KMS-11 (cell line): Measurements from ENCODE around the gene SULT1A3.
"Not testable (repeated sequence)": the region's sequence is repeated elsewhere in the genome, so short reads cannot be mapped to it uniquely, and the experiment has no call there.

ENCODE experiments used
- H2AFZ ChIP-seq: fragments of 200-600 bp; sonication (generic); 2 replicates; pipeline ENCODE4 v1.6.1; 2016; ENCODE audit warnings: antibody characterized with exemption, mixed run types, low read depth
- H3K27ac ChIP-seq: fragments of 200-600 bp; sonication (generic); 2 replicates; pipeline ENCODE4 v1.6.1; 2016; ENCODE audit warnings: mild to moderate bottlenecking, mixed run types
- H3K27me3 ChIP-seq: fragments of 200-600 bp; sonication (generic); 2 replicates; pipeline ENCODE4 v1.6.1; 2017; ENCODE audit warnings: mild to moderate bottlenecking, low read depth, mixed run types, moderate library complexity; ENCODE audit not compliant: insufficient read depth
- H3K36me3 ChIP-seq: fragments of 200-600 bp; sonication (generic); 2 replicates; pipeline ENCODE4 v1.6.1; 2017; ENCODE audit warnings: mild to moderate bottlenecking, mixed run types; ENCODE audit not compliant: insufficient read depth
- H3K4me1 ChIP-seq: fragments of 200-600 bp; sonication (generic); 2 replicates; pipeline ENCODE4 v1.6.1; 2016; ENCODE audit warnings: mild to moderate bottlenecking, low read depth, mixed run types; ENCODE audit not compliant: poor library complexity, severe bottlenecking
- H3K4me2 ChIP-seq: fragments of 200-600 bp; sonication (generic); 2 replicates; pipeline ENCODE4 v1.7.0; 2016; ENCODE audit warnings: mild to moderate bottlenecking, mixed run types
- H3K4me3 ChIP-seq: fragments of 200-600 bp; sonication (generic); IDR thresholded peaks from 2 replicates; pipeline ENCODE4 v1.6.1; 2017; ENCODE audit warnings: low read depth, low read length, mixed read lengths; ENCODE audit not compliant: insufficient read depth
- H3K79me2 ChIP-seq: fragments of 200-600 bp; sonication (generic); 2 replicates; pipeline ENCODE4 v1.6.1; 2016; ENCODE audit warnings: low read depth, mixed run types; ENCODE audit not compliant: insufficient read depth
- H3K9ac ChIP-seq: fragments of 200-600 bp; sonication (generic); 2 replicates; pipeline ENCODE4 v1.6.1; 2016; ENCODE audit warnings: mild to moderate bottlenecking, mixed run types
- H4K20me1 ChIP-seq: fragments of 200-600 bp; sonication (generic); 2 replicates; pipeline ENCODE4 v1.6.1; 2016; ENCODE audit warnings: mild to moderate bottlenecking, mixed run types; ENCODE audit not compliant: insufficient read depth
- CTCF ChIP-seq: fragments of 200-600 bp; sonication (generic); conservative IDR thresholded peaks from 2 replicates; pipeline ENCODE4 v1.6.1; 2017; ENCODE audit warnings: low read depth, mild to moderate bottlenecking, antibody characterized with exemption, low read length, moderate library complexity, mixed read lengths

Gene SULT1A3

DNA sequence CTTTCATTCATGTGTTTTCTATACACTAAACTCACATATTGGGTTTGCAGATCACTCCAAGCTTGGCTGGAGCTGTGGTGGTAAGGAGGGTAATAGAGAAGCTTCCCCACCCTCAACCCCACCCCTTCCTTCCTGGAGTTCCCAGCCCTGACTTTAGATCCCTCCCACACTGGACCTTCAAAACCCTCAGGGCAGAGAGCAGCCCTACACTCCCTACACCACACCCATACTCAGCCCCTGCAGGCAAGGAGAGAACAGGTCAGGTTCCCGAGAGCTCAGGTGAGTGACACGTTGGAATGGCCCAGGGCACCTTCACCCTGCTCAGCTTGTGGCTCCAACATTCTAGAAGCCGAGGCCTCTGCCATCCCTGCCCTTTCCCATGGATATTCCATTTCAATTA lies at the start of gene SULT1A3:
Gene SULT1A3, plus strand, starts transcription at position 207 of the 400 bp plus-strand sequence. CDS start 1,474 bp downstream, outside the sequence.
- H3K9ac ChIP-seq, H3K4me2 ChIP-seq, H4K20me1 ChIP-seq, H2AFZ ChIP-seq, H3K36me3 ChIP-seq, H3K79me2 ChIP-seq, H3K4me1 ChIP-seq, H3K4me3 ChIP-seq, H3K27ac ChIP-seq, H3K27me3 ChIP-seq: not testable (repeated sequence)

GRCh38 chr16:30151091-30151490 lies 48.0 kb upstream of the SULT1A3 start:
- H3K4me1 ChIP-seq, result no peaks in the 10 kb centered on the region
- no peak for TF ChIP-seq CTCF
- no peak overlapping the region for H3K27ac ChIP-seq
- no peak overlapping the region for H3K4me3 ChIP-seq
- no peaks in the 10 kb centered on the region for H3K27me3 ChIP-seq
- H3K36me3 ChIP-seq, result no peaks in the 10 kb centered on the region
- H2AFZ ChIP-seq, result no peak overlapping the region
- H3K79me2 ChIP-seq, result no peaks in the 10 kb centered on the region
- H3K4me2 ChIP-seq, result no peak overlapping the region
- no peaks in the 10 kb centered on the region for H4K20me1 ChIP-seq
- H3K9ac ChIP-seq, result no peak overlapping the region

DNA sequence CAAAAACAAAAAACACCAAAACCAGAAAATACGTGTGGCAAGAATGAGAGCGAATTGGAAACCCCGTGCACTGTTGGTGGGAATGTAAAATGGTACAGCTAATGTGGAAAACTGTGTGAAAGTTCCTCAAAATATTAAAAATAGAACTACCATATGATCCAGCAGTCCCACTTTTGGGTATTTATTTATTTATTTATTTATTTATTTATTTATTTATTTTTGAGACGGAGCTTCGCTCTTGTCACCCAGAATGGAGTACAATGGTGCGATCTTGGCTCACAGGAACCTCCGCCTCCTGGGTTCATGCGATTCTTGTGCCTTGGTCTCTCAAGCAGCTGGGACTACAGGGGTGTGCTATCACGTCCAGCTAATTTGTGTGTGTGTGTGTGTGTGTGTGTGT lies 46.5 kb upstream of the SULT1A3 start:
- no peaks in the 10 kb centered on the region for H3K79me2 ChIP-seq
- H4K20me1 ChIP-seq, result no peaks in the 10 kb centered on the region
- H3K4me1 ChIP-seq, result no peaks in the 10 kb centered on the region
- H3K27me3 ChIP-seq, result no peaks in the 10 kb centered on the region
- H2AFZ ChIP-seq, result no peak overlapping the region
- no peak overlapping the region for H3K9ac ChIP-seq
- no peaks in the 10 kb centered on the region for H3K36me3 ChIP-seq
- TF ChIP-seq CTCF, result no peak
- no peak overlapping the region for H3K4me3 ChIP-seq
- no peak overlapping the region for H3K27ac ChIP-seq
- no peak overlapping the region for H3K4me2 ChIP-seq

GRCh38 chr16:30155188-30155587 lies 43.9 kb upstream of the SULT1A3 start:
- no peak for TF ChIP-seq CTCF
- no peak overlapping the region for H3K27ac ChIP-seq
- no peak overlapping the region for H3K4me3 ChIP-seq
- H3K27me3 ChIP-seq, result no peaks in the 10 kb centered on the region
- no peak overlapping the region for H3K9ac ChIP-seq
- H3K4me1 ChIP-seq, result no peaks in the 10 kb centered on the region
- no peaks in the 10 kb centered on the region for H3K79me2 ChIP-seq
- no peak overlapping the region for H2AFZ ChIP-seq
- no peaks in the 10 kb centered on the region for H4K20me1 ChIP-seq
- no peaks in the 10 kb centered on the region for H3K36me3 ChIP-seq
- H3K4me2 ChIP-seq, result no peak overlapping the region

DNA sequence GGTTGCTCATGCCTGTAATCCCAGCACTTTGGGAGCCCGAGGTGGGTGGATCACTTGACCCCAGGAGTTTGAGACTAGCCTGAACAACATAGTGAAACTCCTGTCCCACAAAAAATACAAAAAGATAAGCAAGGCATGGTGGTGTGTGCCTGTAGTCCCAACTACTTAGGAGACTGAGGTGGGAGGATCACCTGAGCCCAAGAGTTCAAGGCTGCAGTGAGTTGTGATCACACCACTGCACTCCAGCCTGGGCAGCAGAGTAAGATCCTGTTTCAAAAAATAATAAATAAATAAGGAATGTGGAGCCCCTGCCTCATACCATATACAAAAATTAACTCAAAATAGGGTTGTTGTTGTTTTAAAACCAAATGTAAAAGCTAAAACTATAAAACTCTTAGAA lies 41.8 kb upstream of the SULT1A3 start:
- Histone ChIP-seq H3K79me2 (no peaks in the 10 kb centered on the region), H3K4me2 (no peak overlapping the region), H3K27me3 (no peaks in the 10 kb centered on the region), H3K27ac (no peak overlapping the region), H3K4me3 (no peak overlapping the region), H2AFZ (no peak overlapping the region), H3K4me1 (no peaks in the 10 kb centered on the region), H4K20me1 (no peaks in the 10 kb centered on the region), H3K36me3 (no peaks in the 10 kb centered on the region), H3K9ac (no peak overlapping the region)
- no peak for TF ChIP-seq CTCF
